ENCODE data around the gene GPRC5B. TPM values are rescaled to one million over a fixed set of nuclear protein-coding genes. Genes with fewer than 3 reads are reported as not detected.

GPRC5B gene
- total RNA-seq, 1 donor from 2014 or later: 11.2 TPM

GRCh38 chr16:19874026-19874425, 10.6 kb downstream of the GPRC5B start:
- peaks cover 2% of the 10 kb centered on the region for H3K36me3 ChIP-seq (ENCODE audit: control insufficient read depth, insufficient read depth, low read length)
- DNase-seq (ENCODE audit: low read depth): no peak
- no peak for TF ChIP-seq CTCF (IDR thresholded peaks at IDR 0.05; ENCODE audit: insufficient read depth, low read length, poor library complexity, severe bottlenecking)
- no peak overlapping the region for H3K4me3 ChIP-seq (ENCODE audit: low read depth, low read length)
- no peaks in the 10 kb centered on the region for H3K27me3 ChIP-seq (ENCODE audit: control insufficient read depth, insufficient read depth, low read length)

- H3K27me3 ChIP-seq (ENCODE audit: control insufficient read depth, insufficient read depth, low read length): no peaks in the 10 kb centered on the region
- no peak for DNase-seq (ENCODE audit: low read depth)
These were observed 11.7 kb downstream of the GPRC5B start for GRCh38 chr16:19872935-19873334.

GRCh38 chr16:19872179-19872863, 12.3 kb downstream of the GPRC5B start:
- TF ChIP-seq CTCF (IDR thresholded peaks at IDR 0.05; ENCODE audit: insufficient read depth, low read length, poor library complexity, severe bottlenecking): no peak
- Histone ChIP-seq H3K27me3 (ENCODE audit: control insufficient read depth, insufficient read depth, low read length) (no peaks in the 10 kb centered on the region), H3K36me3 (ENCODE audit: control insufficient read depth, insufficient read depth, low read length) (peaks cover 2% of the 10 kb centered on the region), H3K4me3 (ENCODE audit: low read depth, low read length) (no peak overlapping the region)
- DNase-seq (ENCODE audit: low read depth): no peak

More at GRCh38 chr16:19872935-19873334, 11.7 kb downstream of the GPRC5B start:
- H3K36me3 ChIP-seq (ENCODE audit: control insufficient read depth, insufficient read depth, low read length): peaks cover 2% of the 10 kb centered on the region
- H3K4me3 ChIP-seq (ENCODE audit: low read depth, low read length): no peak overlapping the region
- TF ChIP-seq CTCF (IDR thresholded peaks at IDR 0.05; ENCODE audit: insufficient read depth, low read length, poor library complexity, severe bottlenecking): no peak

- no peak for DNase-seq (ENCODE audit: low read depth)
- H3K27me3 ChIP-seq (ENCODE audit: control insufficient read depth, insufficient read depth, low read length): no peaks in the 10 kb centered on the region
- H3K4me3 ChIP-seq (ENCODE audit: low read depth, low read length): no peak overlapping the region
- peaks cover 2% of the 10 kb centered on the region for H3K36me3 ChIP-seq (ENCODE audit: control insufficient read depth, insufficient read depth, low read length)
- no peak for TF ChIP-seq CTCF (IDR thresholded peaks at IDR 0.05; ENCODE audit: insufficient read depth, low read length, poor library complexity, severe bottlenecking)
These were observed 12.9 kb downstream of the GPRC5B start for GRCh38 chr16:19871721-19872120.

- peaks cover 2% of the 10 kb centered on the region for H3K36me3 ChIP-seq (ENCODE audit: control insufficient read depth, insufficient read depth, low read length)
- no peak for TF ChIP-seq CTCF (IDR thresholded peaks at IDR 0.05; ENCODE audit: insufficient read depth, low read length, poor library complexity, severe bottlenecking)
These were observed 16.2 kb downstream of the GPRC5B start for GRCh38 chr16:19868421-19868820.

GRCh38 chr16:19864566-19864965, 20.1 kb downstream of the GPRC5B start:
- H3K4me3 ChIP-seq (ENCODE audit: low read depth, low read length): no peak overlapping the region
- H3K36me3 ChIP-seq (ENCODE audit: control insufficient read depth, insufficient read depth, low read length): no peaks in the 10 kb centered on the region
- TF ChIP-seq CTCF (IDR thresholded peaks at IDR 0.05; ENCODE audit: insufficient read depth, low read length, poor library complexity, severe bottlenecking): no peak

More at GRCh38 chr16:19868421-19868820, 16.2 kb downstream of the GPRC5B start:
- Histone ChIP-seq H3K4me3 (ENCODE audit: low read depth, low read length) (no peak overlapping the region), H3K27me3 (ENCODE audit: control insufficient read depth, insufficient read depth, low read length) (no peaks in the 10 kb centered on the region)
- DNase-seq (ENCODE audit: low read depth): no peak

More at GRCh38 chr16:19864566-19864965, 20.1 kb downstream of the GPRC5B start:
- no peak for DNase-seq (ENCODE audit: low read depth)
- no peaks in the 10 kb centered on the region for H3K27me3 ChIP-seq (ENCODE audit: control insufficient read depth, insufficient read depth, low read length)

Data from kidney epithelial cell (primary cell).